Stimulated activated CD4-positive, alpha-beta T cell treated with anti-CD3 and anti-CD28 coated beads, Interleukin-4, amount 100 ng/mL, for 48 hours (primary cell): ENCODE measurements around the gene RYR1.
A peak's percentile ranks its signal among the peaks of the same experiment; 100 is the strongest.
"Not testable (repeated sequence)": the region's sequence is repeated elsewhere in the genome, so short reads cannot be mapped to it uniquely, and the experiment has no call there.

Experiments used
- DNase-seq, 2 donors: peaks; one replicate each; pipeline ENCODE4 v3.0.0-alpha.2; 2020; ENCODE audit warnings: low read depth in 2 of 2

RYR1 gene

GRCh38 chr19:38400361-38400760, 33.1 kb upstream of the RYR1 start:
- DNase-seq, result no peak

- DNase-seq, result no peak
These were observed 32.3 kb upstream of the RYR1 start for GRCh38 chr19:38401148-38401547.

GRCh38 chr19:38402623-38402966, 30.9 kb upstream of the RYR1 start:
- no peak for DNase-seq

- DNase-seq, result peak; percentile 95 to 96
These were observed 30.4 kb upstream of the RYR1 start, which contains the start of gene FAM98C for GRCh38 chr19:38402967-38403674. TSS of gene FAM98C (plus strand) at chr19:38403093. CDS start at chr19:38403154, 61 bp downstream.

- no peak for DNase-seq
These were observed 28.6 kb upstream of the RYR1 start for GRCh38 chr19:38404858-38405257.

- DNase-seq, result no peak
These were observed 28.2 kb upstream of the RYR1 start for GRCh38 chr19:38405276-38405675.

- no peak for DNase-seq
These were observed 23.8 kb upstream of the RYR1 start for GRCh38 chr19:38409631-38410133.

GRCh38 chr19:38410407-38410806, 23.1 kb upstream of the RYR1 start:
- not testable (repeated sequence) for DNase-seq

- no peak for DNase-seq
These were observed 22.3 kb upstream of the RYR1 start for GRCh38 chr19:38411041-38411712.

GRCh38 chr19:38411898-38412297, 21.6 kb upstream of the RYR1 start:
- not testable (repeated sequence) for DNase-seq

GRCh38 chr19:38412491-38412890, 21.0 kb upstream of the RYR1 start:
- DNase-seq, result no peak

GRCh38 chr19:38412961-38413360, 20.5 kb upstream of the RYR1 start:
- no peak for DNase-seq

- DNase-seq, result no peak
These were observed 20.1 kb upstream of the RYR1 start for GRCh38 chr19:38413416-38413815.

GRCh38 chr19:38417146-38417543, 16.3 kb upstream of the RYR1 start:
- no peak for DNase-seq

- DNase-seq, result peak; percentile 48 to 61
These were observed 15.7 kb upstream of the RYR1 start for GRCh38 chr19:38417544-38418506.

- no peak for DNase-seq
These were observed 12.6 kb upstream of the RYR1 start for GRCh38 chr19:38420935-38421334.

- DNase-seq, result no peak
These were observed 11.6 kb upstream of the RYR1 start for GRCh38 chr19:38421856-38422255.

GRCh38 chr19:38422438-38422837, 11.1 kb upstream of the RYR1 start:
- no peak for DNase-seq

GRCh38 chr19:38424272-38424671, 9.2 kb upstream of the RYR1 start:
- DNase-seq, result no peak

GRCh38 chr19:38425222-38425809, 8.2 kb upstream of the RYR1 start:
- DNase-seq, result no peak

GRCh38 chr19:38425810-38426466, 7.6 kb upstream of the RYR1 start, which contains the start of gene RASGRP4:
TSS of gene RASGRP4 (minus strand) at chr19:38426219. CDS start at chr19:38426091, 128 bp downstream.
- peak; percentile 36 to 43 for DNase-seq
